Measurements from ENCODE around the gene HRAS. TPM values are rescaled to one million over a fixed set of nuclear protein-coding genes. Genes with fewer than 3 reads are reported as not detected.

The HRAS gene
- total and polyA plus RNA-seq, 4 experiments from 2014 or later: 12.9 to 42.5 (median 32.6) TPM

GRCh38 chr11:487571-488021, 47.8 kb downstream of the HRAS start:
- ChIA-PET POLR2A (ENCODE audit: partially characterized antibody) (no interaction called here), CTCF (ENCODE audit: partially characterized antibody) (no interaction called here)
- H3K4me1 Mint-ChIP-seq: no peaks in the 10 kb centered on the region
- peaks cover 0 to 6% of the 10 kb centered on the region in 2 donors for H3K36me3 Mint-ChIP-seq
- no peaks in the 10 kb centered on the region for H3K27me3 Mint-ChIP-seq
- no peaks in the 10 kb centered on the region for H3K36me3 ChIP-seq (ENCODE audit: insufficient read depth, low read length)
- H3K4me1 ChIP-seq (ENCODE audit: insufficient read depth, low read length): no peaks in the 10 kb centered on the region
- no peaks in the 10 kb centered on the region for H3K9me3 ChIP-seq (ENCODE audit: control insufficient read depth in 1 of 2, low read length in 2 of 2)
- no peak overlapping the region for H3K27ac ChIP-seq (ENCODE audit: low read depth, low read length)
- H3K27me3 ChIP-seq (ENCODE audit: insufficient read depth, low read length): no peaks in the 10 kb centered on the region
- DNase-seq: no peak
- no peak overlapping the region for H3K4me3 ChIP-seq (ENCODE audit: low read length in 2 of 2)
- H3K27ac Mint-ChIP-seq: no peak overlapping the region
- H3K4me3 Mint-ChIP-seq: no peak overlapping the region
- no peaks in the 10 kb centered on the region for H3K9me3 Mint-ChIP-seq
- intact Hi-C loops (cut with micrococcal nuclease): no loop called here

- Mint-ChIP-seq H3K4me3 (no peak overlapping the region), H3K27ac (no peak overlapping the region), H3K36me3 (peaks cover 0 to 2% of the 10 kb centered on the region in 2 donors), H3K27me3 (no peaks in the 10 kb centered on the region), H3K9me3 (no peaks in the 10 kb centered on the region), H3K4me1 (no peaks in the 10 kb centered on the region)
- Histone ChIP-seq H3K4me3 (ENCODE audit: low read length in 2 of 2) (no peak overlapping the region), H3K4me1 (ENCODE audit: insufficient read depth, low read length) (no peaks in the 10 kb centered on the region), H3K27ac (ENCODE audit: low read depth, low read length) (no peak overlapping the region), H3K27me3 (ENCODE audit: insufficient read depth, low read length) (no peaks in the 10 kb centered on the region), H3K9me3 (ENCODE audit: control insufficient read depth in 1 of 2, low read length in 2 of 2) (no peaks in the 10 kb centered on the region), H3K36me3 (ENCODE audit: insufficient read depth, low read length) (no peaks in the 10 kb centered on the region)
- intact Hi-C loops (cut with micrococcal nuclease): no loop called here
- CTCF ChIA-PET (ENCODE audit: partially characterized antibody): no interaction called here
- POLR2A ChIA-PET (ENCODE audit: partially characterized antibody): no interaction called here
- no peak for DNase-seq
Measured at GRCh38 chr11:486189-486588, 49.2 kb downstream of the HRAS start.

GRCh38 chr11:484616-485015, 50.8 kb downstream of the HRAS start:
- CTCF ChIA-PET (ENCODE audit: partially characterized antibody): no interaction called here
- Mint-ChIP-seq H3K4me3 (no peak overlapping the region), H3K4me1 (no peaks in the 10 kb centered on the region), H3K27ac (no peak overlapping the region), H3K27me3 (no peaks in the 10 kb centered on the region), H3K9me3 (no peaks in the 10 kb centered on the region), H3K36me3 (no peaks in the 10 kb centered on the region)
- H3K4me3 ChIP-seq (ENCODE audit: low read length in 2 of 2): no peak overlapping the region
- H3K4me1 ChIP-seq (ENCODE audit: insufficient read depth, low read length): no peaks in the 10 kb centered on the region
- H3K9me3 ChIP-seq (ENCODE audit: control insufficient read depth in 1 of 2, low read length in 2 of 2): no peaks in the 10 kb centered on the region
- POLR2A ChIA-PET (ENCODE audit: partially characterized antibody): no interaction called here
- DNase-seq: no peak
- no peak overlapping the region for H3K27ac ChIP-seq (ENCODE audit: low read depth, low read length)
- intact Hi-C loops (cut with micrococcal nuclease): no loop called here
- no peaks in the 10 kb centered on the region for H3K36me3 ChIP-seq (ENCODE audit: insufficient read depth, low read length)
- H3K27me3 ChIP-seq (ENCODE audit: insufficient read depth, low read length): no peaks in the 10 kb centered on the region

Small RNA genes within 50 kb of the gene (microRNA-seq; reads per million reads assigned to microRNA genes)
- gene MIR210 (ENCODE audit: borderline microRNAs expressed, borderline number of aligned reads, borderline replicate concordance): 15.1 reads per million, percentile 47 among the genes with 10 or more reads in this experiment

Other genes with a start within 250 kb of the HRAS start
- 100 to 1,000 TPM; 304 TPM for gene PGGHG, start 246.4 kb downstream of the HRAS start, total RNA-seq
- 1 to 10 TPM; 3.0 to 5.6 TPM for gene PGGHG, start 246.4 kb downstream of the HRAS start, polyA plus RNA-seq
- not detected for gene IFITM5, start 236.1 kb downstream of the HRAS start, total RNA-seq
- gene IFITM5, start 236.1 kb downstream of the HRAS start, polyA plus RNA-seq: not detected
- 100 to 1,000 TPM; 202 to 203 TPM for gene IFITM2, start 227.8 kb downstream of the HRAS start, total RNA-seq
- gene IFITM2, start 227.8 kb downstream of the HRAS start, polyA plus RNA-seq: 1,000 to 10,000 TPM; 2,491 to 3,716 TPM
- gene IFITM1, start 221.5 kb downstream of the HRAS start, total RNA-seq: 100 to 1,000 TPM; 119 to 121 TPM
- gene IFITM1, start 221.5 kb downstream of the HRAS start, polyA plus RNA-seq: 1,000 to 10,000 TPM; 2,073 to 2,173 TPM
- gene IFITM3, start 214.7 kb downstream of the HRAS start, total RNA-seq: 1 to 10 TPM; 6.2 to 7.2 TPM
- gene IFITM3, start 214.7 kb downstream of the HRAS start, polyA plus RNA-seq: 100 to 1,000 TPM in 1 of 2 donors, 1 to 10 TPM in 1; 9.1 to 108 TPM
- 1 to 10 TPM; 2.2 to 2.4 TPM for gene B4GALNT4, start 166.1 kb downstream of the HRAS start, total RNA-seq
- not detected for gene B4GALNT4, start 166.1 kb downstream of the HRAS start, polyA plus RNA-seq
- gene PKP3, start 141.4 kb downstream of the HRAS start, total RNA-seq: not detected
- gene PKP3, start 141.4 kb downstream of the HRAS start, polyA plus RNA-seq: under 1 TPM in 1 of 2 donors, not detected in 1; 0.14 TPM
- 100 to 1,000 TPM; 437 to 440 TPM for gene SIGIRR, start 120.6 kb downstream of the HRAS start, total RNA-seq
- gene SIGIRR, start 120.6 kb downstream of the HRAS start, polyA plus RNA-seq: 100 to 1,000 TPM; 235 to 242 TPM
- gene ANO9, start 93.6 kb downstream of the HRAS start, total RNA-seq: 100 to 1,000 TPM; 120 to 123 TPM
- gene ANO9, start 93.6 kb downstream of the HRAS start, polyA plus RNA-seq: 10 to 100 TPM in 1 of 2 donors, 1 to 10 TPM in 1; 9.4 to 15.5 TPM
- 10 to 100 TPM; 23.3 to 26.1 TPM for gene PTDSS2, start 85.3 kb downstream of the HRAS start, total RNA-seq
- 1 to 10 TPM; 5.5 to 6.3 TPM for gene PTDSS2, start 85.3 kb downstream of the HRAS start, polyA plus RNA-seq
- 100 to 1,000 TPM in 1 of 2 experiments, 10 to 100 TPM in 1; 98.4 to 105 TPM for gene RNH1, start 28.3 kb downstream of the HRAS start, total RNA-seq
- 100 to 1,000 TPM; 164 to 187 TPM for gene RNH1, start 28.3 kb downstream of the HRAS start, polyA plus RNA-seq
- 1 to 10 TPM; 4.4 to 4.6 TPM for gene LRRC56, start 2.0 kb upstream of the HRAS start, total RNA-seq
- 1 to 10 TPM in 1 of 2 donors, under 1 TPM in 1; 0.24 to 1.5 TPM for gene LRRC56, start 2.0 kb upstream of the HRAS start, polyA plus RNA-seq
- 1 to 10 TPM; 7.0 to 8.1 TPM for gene LMNTD2, start 25.2 kb upstream of the HRAS start, total RNA-seq
- 1 to 10 TPM in 1 of 2 donors, under 1 TPM in 1; 0.94 to 1.3 TPM for gene LMNTD2, start 25.2 kb upstream of the HRAS start, polyA plus RNA-seq
- 10 to 100 TPM; 52.7 to 55.2 TPM for gene RASSF7, start 25.4 kb upstream of the HRAS start, total RNA-seq
- 10 to 100 TPM; 38.4 to 43.7 TPM for gene RASSF7, start 25.4 kb upstream of the HRAS start, polyA plus RNA-seq
- 10 to 100 TPM; 49.2 to 54.5 TPM for gene PHRF1, start 40.9 kb upstream of the HRAS start, total RNA-seq
- gene PHRF1, start 40.9 kb upstream of the HRAS start, polyA plus RNA-seq: 10 to 100 TPM in 1 of 2 donors, under 1 TPM in 1; 0.93 to 17.0 TPM
- gene IRF7, start 80.4 kb upstream of the HRAS start, total RNA-seq: 10 to 100 TPM; 67.6 to 76.6 TPM
- gene IRF7, start 80.4 kb upstream of the HRAS start, polyA plus RNA-seq: 10 to 100 TPM; 20.8 to 37.4 TPM
- gene CDHR5, start 89.4 kb upstream of the HRAS start, total RNA-seq: not detected
- gene CDHR5, start 89.4 kb upstream of the HRAS start, polyA plus RNA-seq: not detected
- gene SCT, start 91.6 kb upstream of the HRAS start, total RNA-seq: not detected
- not detected for gene SCT, start 91.6 kb upstream of the HRAS start, polyA plus RNA-seq
- gene DRD4, start 101.7 kb upstream of the HRAS start, total RNA-seq: 1 to 10 TPM in 1 of 2 experiments, under 1 TPM in 1; 0.64 to 1.0 TPM
- not detected for gene DRD4, start 101.7 kb upstream of the HRAS start, polyA plus RNA-seq
- gene DEAF1, start 159.6 kb upstream of the HRAS start, total RNA-seq: 10 to 100 TPM; 41.3 to 44.3 TPM
- 10 to 100 TPM; 34.5 to 50.8 TPM for gene DEAF1, start 159.6 kb upstream of the HRAS start, polyA plus RNA-seq
- gene TMEM80, start 160.2 kb upstream of the HRAS start, total RNA-seq: 10 to 100 TPM; 44.7 to 47.3 TPM
- 10 to 100 TPM; 27.0 to 32.6 TPM for gene TMEM80, start 160.2 kb upstream of the HRAS start, polyA plus RNA-seq
- gene EPS8L2, start 170.7 kb upstream of the HRAS start, total RNA-seq: 10 to 100 TPM; 17.4 to 17.8 TPM
- 10 to 100 TPM; 15.4 to 19.5 TPM for gene EPS8L2, start 170.7 kb upstream of the HRAS start, polyA plus RNA-seq
- gene TALDO1, start 211.9 kb upstream of the HRAS start, total RNA-seq: 10 to 100 TPM; 80.4 to 90.5 TPM
- 100 to 1,000 TPM; 174 to 244 TPM for gene TALDO1, start 211.9 kb upstream of the HRAS start, polyA plus RNA-seq
- 10 to 100 TPM; 51.5 to 64.9 TPM for gene GATD1, start 241.9 kb upstream of the HRAS start, total RNA-seq
- gene GATD1, start 241.9 kb upstream of the HRAS start, polyA plus RNA-seq: 10 to 100 TPM in 1 of 2 donors, 1 to 10 TPM in 1; 4.3 to 15.0 TPM

All from CD4-positive, alpha-beta memory T cell (primary cell).